T-helper 2 cell treated with Interferon-gamma antibody and Interleukin-4, amounts not matched to agents 100 ng/mL and 5 ng/mL, for 36 hours (primary cell): ENCODE results near the gene ABTB1. TPM values are rescaled to one million over a fixed set of nuclear protein-coding genes. Genes with fewer than 3 reads are reported as not detected.

Experiments
- intact Hi-C: fragments of 100-400 bp; cut with micrococcal nuclease; formaldehyde crosslinking; loops from one replicate; pipeline ENCODE4 v1.15.1; 2023
- total RNA-seq: library from RNA; stranded (reverse); gene quantifications from 2 replicates; pipeline ENCODE4 v1.2.3, GENCODE V29; 2022

Gene ABTB1
- total RNA-seq, 1 donor from 2014 or later, result 22.0 TPM

- intact Hi-C loops, result no loop called here
Observed at GRCh38 chr3:127718245-127718915, 45.6 kb downstream of the ABTB1 start.

- intact Hi-C loops, result no loop called here
Observed at GRCh38 chr3:127718916-127719290, 46.2 kb downstream of the ABTB1 start.

- intact Hi-C loops, result no loop called here
Observed at GRCh38 chr3:127719369-127719768, 46.6 kb downstream of the ABTB1 start.

- intact Hi-C loops, result no loop called here
Observed at GRCh38 chr3:127720161-127720823, 47.5 kb downstream of the ABTB1 start.

GRCh38 chr3:127720985-127721935, 48.5 kb downstream of the ABTB1 start:
- intact Hi-C loops, result no loop called here

GRCh38 chr3:127722091-127722784, 49.5 kb downstream of the ABTB1 start:
- intact Hi-C loops, result no loop called here

GRCh38 chr3:127723011-127723567, 50.3 kb downstream of the ABTB1 start:
- intact Hi-C loops, result no loop called here

GRCh38 chr3:127726894-127727293, 54.1 kb downstream of the ABTB1 start:
- intact Hi-C loops, result no loop called here

- intact Hi-C loops, result no loop called here
Observed at GRCh38 chr3:127728417-127729015, 55.8 kb downstream of the ABTB1 start.

- intact Hi-C loops, result no loop called here
Observed at GRCh38 chr3:127729556-127730056, 56.9 kb downstream of the ABTB1 start.

GRCh38 chr3:127730171-127730570, 57.4 kb downstream of the ABTB1 start:
- intact Hi-C loops, result no loop called here

Other genes with a start within 250 kb of the ABTB1 start
- gene TPRA1, start 82.2 kb upstream of the ABTB1 start, total RNA-seq, result 27.9 and 31.1 TPM in 2 replicates
- 177 and 179 TPM in 2 replicates for gene MCM2, start 74.5 kb upstream of the ABTB1 start, total RNA-seq
- 2.2 and 2.9 TPM in 2 replicates for gene PODXL2, start 43.8 kb upstream of the ABTB1 start, total RNA-seq
- gene MGLL, start 149.6 kb downstream of the ABTB1 start, total RNA-seq, result 3.8 and 5.0 TPM in 2 replicates
- not detected in 2 replicates for gene KBTBD12, start 242.3 kb downstream of the ABTB1 start, total RNA-seq